K562 (cell line): ENCODE results near the gene XPO6. TPM values are rescaled to one million over a fixed set of nuclear protein-coding genes. Genes with fewer than 3 reads are reported as not detected.

ENCODE experiments used
- BMI1 ChIP-seq: fragments of 150-350 bp; IDR thresholded peaks from 2 replicates; pipeline ENCODE4 v1.6.1; 2014; ENCODE audit warnings: low read length
- CHCHD3 ChIP-seq: fragments of 250-450 bp; sonication (Bioruptor Pico); IDR thresholded peaks from 2 replicates; pipeline ENCODE4 v2.1.2; 2022; ENCODE audit warnings: mild to moderate bottlenecking
- JUND ChIP-seq, 2 experiments: IDR thresholded peaks; 2 replicates in 1 of 2; 3 replicates in 1 of 2; pipeline ENCODE4 v1.6.1; 2011; ENCODE audit warnings: borderline replicate concordance in 2 of 2, low read depth in 2 of 2, low read length in 2 of 2, improper control_type of control experiment in 1 of 2, missing biosample characterization in 1 of 2, missing genetic modification characterization in 1 of 2, missing genetic modification reagents in 1 of 2
- KLF10 ChIP-seq: fragments of 250-450 bp; sonication (Bioruptor Pico); IDR thresholded peaks from 2 replicates; pipeline ENCODE4 v1.6.1; 2021; ENCODE audit warnings: matching md5 sums
- MBD2 ChIP-seq: sonication (generic); IDR thresholded peaks from 2 replicates; pipeline ENCODE4 v1.6.1; 2016; ENCODE audit warnings: low read depth, borderline replicate concordance
- PKNOX1 ChIP-seq: fragments of 450-650 bp; IDR thresholded peaks from 2 replicates; pipeline ENCODE4 v1.6.1; 2016
- RBM17 ChIP-seq: fragments of 200-400 bp; formaldehyde crosslinking; IDR thresholded peaks from 2 replicates; pipeline ENCODE4 v1.6.1; 2017; ENCODE audit warnings: low read depth, mild to moderate bottlenecking, low read length, borderline replicate concordance
- SOX6 ChIP-seq: fragments of 450-650 bp; IDR thresholded peaks from 2 replicates; pipeline ENCODE4 v1.6.1; 2014; ENCODE audit warnings: mild to moderate bottlenecking
- STAG1 ChIP-seq: sonication (generic); formaldehyde crosslinking; IDR thresholded peaks from 2 replicates; pipeline ENCODE4 v1.5.0; 2020; ENCODE audit warnings: missing genetic modification reagents, borderline replicate concordance
- ZBTB5 ChIP-seq: fragments of 450-650 bp; IDR thresholded peaks from 2 replicates; pipeline ENCODE4 v1.6.1; 2017; ENCODE audit warnings: antibody characterized with exemption
- ZNF589 ChIP-seq: fragments of 200-800 bp; sonication (Bioruptor generic); IDR thresholded peaks from 2 replicates; pipeline ENCODE4 v1.6.1; 2016; ENCODE audit warnings: low read depth, missing genetic modification characterization, missing compliant biosample characterization
- ZNF75A ChIP-seq: fragments of 450-650 bp; formaldehyde crosslinking; IDR thresholded peaks from 2 replicates; pipeline ENCODE4 v1.4.0; 2020; ENCODE audit warnings: mild to moderate bottlenecking
- polyA plus RNA-seq, 8 experiments: library from polyadenylated mRNA; depleted of rRNA in 4 of 8; stranded (reverse) in 5 of 8; unstranded in 3 of 8; fragments of >200 nt; fragmentation: Nextera tagmentation in 2 of 8; fragmentation: Illumina TruSeq in 1 of 8; extraction: Ambion mirVana in 2 of 8; extraction: Trizol in 1 of 8; gene quantifications; 2 replicates each; pipeline versions ENCODE4 v1.2.1 to v1.2.3, GENCODE V29; 2011 to 2014; ENCODE audit warnings: inconsistent platforms in 1 of 8, missing spikeins in 1 of 8
- total RNA-seq, 7 experiments: library from RNA; depleted of rRNA in 6 of 7; stranded (reverse); fragments of >200 nt in 6 of 7; fragmentation: Illumina TruSeq in 2 of 7; extraction: Trizol in 2 of 7; gene quantifications; 2 replicates each; pipeline versions ENCODE4 v1.2.1 to v1.2.3, GENCODE V29; 2011 to 2021; ENCODE audit warnings: low replicate concordance in 1 of 7

XPO6 gene
- total and polyA plus RNA-seq, 9 of the 15 experiments (the other 6 are each of a cell fraction or from before 2014, with no cell fraction given) = 11.2 to 196 (median 119) TPM

DNA sequence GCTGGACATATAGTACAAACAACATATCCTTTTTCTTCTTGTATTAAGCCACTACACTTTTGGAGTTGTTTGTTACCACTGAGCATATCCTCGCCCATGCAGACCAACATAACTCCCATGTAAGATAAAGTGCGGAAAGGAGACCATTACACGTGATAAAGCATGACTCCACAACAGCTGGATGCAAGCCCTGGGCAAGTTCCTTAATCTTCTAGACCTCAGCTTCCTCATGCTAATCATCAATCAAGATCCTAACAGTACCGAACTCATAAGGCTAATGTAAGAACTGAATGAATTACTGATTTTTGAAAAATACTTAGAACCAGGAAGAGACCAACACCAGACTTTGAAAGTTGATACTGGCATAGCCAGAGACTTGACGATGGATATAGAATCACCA, 101.3 kb downstream of the XPO6 start (continued):
- 0 out of 2 replicates have a peak, but pooled peaks have one; percentile 26 for TF ChIP-seq SOX6
- no peak for TF ChIP-seq RBM17
- no peak for TF ChIP-seq KLF10 (CRISPR knock-in tag)
- TF ChIP-seq JUND (IDR thresholded peaks at IDR 0.05; ENCODE audit: borderline replicate concordance, low read depth, low read length) = peak; percentile 19; the same call in 1 of the 2 replicates
- peak; percentile 29; the same call in 1 of the 3 replicates for TF ChIP-seq JUND (tag; IDR thresholded peaks at IDR 0.05; ENCODE audit: borderline replicate concordance, low read depth, low read length)
- TF ChIP-seq ZNF75A (CRISPR knock-in tag) = no peak
- TF ChIP-seq CHCHD3 (CRISPR knock-in tag) = no peak
- TF ChIP-seq STAG1 = no peak
- TF ChIP-seq ZNF589 (CRISPR knock-in tag) = 0 out of 2 replicates have a peak, but pooled peaks have one; percentile 54
- no peak for TF ChIP-seq ZBTB5
- TF ChIP-seq PKNOX1 = 0 out of 2 replicates have a peak, but pooled peaks have one; percentile 5
- TF ChIP-seq BMI1 = no peak
- no peak for TF ChIP-seq MBD2
